NCI-H146 (cell line): Measurements from ENCODE around the gene OSBPL5.

Source experiments
- DNase-seq: peaks from one replicate; lab custom pipeline; 2025; lab: John Stamatoyannopoulos, UW

Gene OSBPL5

DNA sequence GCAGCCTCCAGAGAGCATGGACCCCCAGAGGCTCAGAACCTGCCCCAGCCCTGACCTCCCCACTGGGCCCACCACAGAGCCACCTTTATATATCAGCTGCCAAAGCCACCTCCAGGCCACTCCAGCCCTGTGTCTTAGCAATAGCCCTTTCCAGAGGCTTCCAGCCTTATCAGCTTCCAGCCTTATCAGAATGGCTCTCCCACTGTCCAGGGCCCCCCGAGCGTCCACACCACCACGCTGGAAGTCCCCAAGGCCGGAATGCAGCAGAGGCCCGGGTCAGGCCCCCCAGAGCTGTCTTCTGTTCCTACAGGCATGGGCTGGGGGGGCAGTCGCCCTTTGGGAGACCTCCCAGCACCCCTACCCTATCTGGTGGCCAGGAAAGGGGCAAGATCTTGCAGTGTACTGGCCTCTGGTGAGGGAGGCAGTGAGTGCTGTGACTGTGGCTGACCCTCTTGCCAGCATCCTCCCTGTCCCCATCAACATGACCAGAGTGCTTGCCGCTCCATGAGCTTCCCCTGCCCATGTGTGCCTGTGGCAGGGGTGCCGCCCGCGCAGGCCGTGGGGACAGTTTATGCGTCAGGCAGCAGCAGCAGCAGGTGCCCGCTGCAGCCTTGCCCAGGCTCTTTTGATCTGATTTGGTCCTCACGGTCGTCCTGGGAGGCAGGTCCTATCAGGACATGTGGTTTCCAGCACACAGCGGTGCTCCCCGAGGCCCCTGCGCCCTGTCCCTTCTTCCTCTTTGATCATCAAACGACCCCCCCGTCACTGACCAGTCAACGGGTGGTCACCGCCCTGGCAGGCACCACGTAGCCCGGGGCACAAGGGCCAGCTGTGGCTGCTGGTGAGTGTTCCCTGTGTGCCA is 15.9 kb downstream of the OSBPL5 start:
- DNase-seq, result no peak

DNA sequence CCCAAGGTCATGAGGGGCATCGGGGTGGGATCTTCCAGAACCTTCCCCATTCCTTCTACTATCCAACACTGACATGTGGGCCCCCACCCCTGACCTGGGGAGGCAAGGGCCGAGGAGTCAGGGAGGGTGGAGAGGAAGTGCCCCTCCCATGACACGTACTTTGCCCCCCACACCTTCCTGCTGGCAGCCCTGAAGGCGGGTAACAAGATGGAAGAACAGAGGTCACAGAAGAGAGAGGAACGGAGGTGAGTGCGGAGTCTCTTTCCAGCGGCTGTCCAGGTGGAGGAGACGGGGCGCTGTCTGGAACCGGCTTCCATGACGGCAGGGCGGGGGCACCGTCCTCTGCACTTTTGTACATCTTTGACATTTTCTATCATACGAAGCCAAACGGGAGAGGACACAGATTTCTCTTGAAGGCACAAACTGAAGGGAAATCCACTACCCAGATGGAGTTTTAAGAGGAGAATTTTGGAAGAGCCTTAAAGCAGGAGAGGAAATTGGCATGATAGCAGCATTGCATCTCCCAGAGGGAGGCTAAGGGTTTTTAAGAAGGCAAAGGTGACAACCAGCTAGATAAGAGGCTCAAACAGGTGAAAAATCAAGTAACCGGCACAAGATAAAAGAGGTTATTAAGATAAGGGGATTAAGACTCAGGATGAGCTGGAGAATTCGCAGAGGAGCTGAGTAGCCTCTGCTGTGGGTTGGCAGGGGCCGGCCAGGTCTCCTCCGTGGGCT is 16.7 kb downstream of the OSBPL5 start:
- no peak for DNase-seq

- DNase-seq, result no peak
These were observed 17.5 kb downstream of the OSBPL5 start for GRCh38 chr11:3147626-3148025.

DNA sequence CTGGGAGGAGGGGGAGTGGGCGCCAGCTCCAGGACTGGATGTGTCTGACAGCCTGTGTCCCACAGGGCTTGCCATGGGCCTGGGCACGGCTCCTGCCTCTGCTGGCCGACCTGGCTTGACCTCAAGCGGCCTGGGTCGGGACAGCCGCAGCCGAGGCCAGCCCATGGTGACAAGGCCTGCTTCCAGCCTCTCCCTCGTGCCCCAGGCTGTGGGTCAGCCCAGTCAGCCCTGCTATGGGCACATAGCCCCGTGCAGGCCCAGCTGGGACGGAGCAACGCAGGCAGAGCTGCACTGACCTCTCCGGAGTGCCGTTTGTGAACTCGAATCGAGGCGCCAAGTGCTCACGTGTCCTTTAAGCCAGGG is 17.9 kb downstream of the OSBPL5 start:
- DNase-seq, result no peak

- DNase-seq, result no peak
These were observed 18.4 kb downstream of the OSBPL5 start for GRCh38 chr11:3146612-3147256.

- no peak for DNase-seq
These were observed 19.9 kb downstream of the OSBPL5 start for GRCh38 chr11:3145206-3145520.

- no peak for DNase-seq
These were observed 20.6 kb downstream of the OSBPL5 start for GRCh38 chr11:3144296-3145205.

GRCh38 chr11:3143136-3143880 is 21.8 kb downstream of the OSBPL5 start:
- no peak for DNase-seq

DNA sequence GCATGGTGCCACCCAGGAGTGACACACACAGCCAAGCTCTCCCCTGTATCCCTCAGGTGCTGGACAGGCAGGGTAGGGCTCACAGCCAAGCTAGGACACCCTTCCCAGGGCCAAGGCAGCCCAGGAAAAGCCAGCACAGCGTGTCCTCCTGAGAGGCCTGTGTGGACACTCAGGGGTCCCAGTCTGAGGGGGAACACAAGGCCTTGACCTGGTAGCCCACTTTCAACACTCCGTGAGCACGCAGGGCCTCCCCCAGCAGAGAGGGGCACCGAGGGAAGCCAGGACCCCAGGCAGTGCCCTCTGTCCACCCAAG is 24.9 kb downstream of the OSBPL5 start:
- no peak for DNase-seq

DNA sequence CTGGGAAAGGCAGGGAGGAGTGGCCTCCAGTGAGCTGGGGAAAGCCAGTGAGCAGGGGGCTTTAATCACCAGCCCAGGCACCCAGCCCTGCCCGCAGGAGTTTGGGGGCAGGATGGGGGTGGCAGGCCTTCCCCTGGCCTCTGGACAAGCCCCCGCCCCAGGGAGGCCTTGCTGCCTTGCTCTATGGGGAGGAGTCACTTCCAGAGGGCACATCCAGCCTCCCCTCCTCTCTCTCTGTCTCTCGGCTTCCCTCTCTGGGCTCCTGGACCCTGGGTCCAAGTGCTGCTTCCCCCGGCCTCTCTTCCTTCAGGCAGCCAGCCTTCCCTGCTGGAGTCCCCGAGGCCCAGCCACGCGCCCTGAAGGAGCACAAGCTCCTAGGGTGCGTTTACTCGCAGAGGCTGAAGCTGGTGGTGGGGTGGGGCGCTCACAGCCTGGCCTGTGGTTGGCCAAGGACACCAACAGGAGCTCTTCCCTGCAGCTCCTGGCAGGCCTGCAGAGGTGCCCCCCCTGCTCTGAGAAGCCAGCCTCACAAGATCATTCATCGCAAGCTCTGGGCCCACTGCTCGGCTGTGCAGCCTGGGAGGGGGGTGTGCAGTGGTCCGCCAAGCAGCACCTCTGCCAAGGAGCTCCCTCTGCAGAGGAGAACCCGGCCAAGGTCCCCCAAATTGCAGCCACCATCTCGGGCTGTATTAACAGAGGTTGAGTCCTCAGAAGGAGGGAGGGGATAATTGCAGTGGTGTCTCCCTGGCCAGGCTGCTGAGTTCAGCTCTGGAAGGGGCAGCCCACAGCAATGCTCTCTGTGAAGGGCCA is 25.4 kb downstream of the OSBPL5 start:
- no peak for DNase-seq

DNA sequence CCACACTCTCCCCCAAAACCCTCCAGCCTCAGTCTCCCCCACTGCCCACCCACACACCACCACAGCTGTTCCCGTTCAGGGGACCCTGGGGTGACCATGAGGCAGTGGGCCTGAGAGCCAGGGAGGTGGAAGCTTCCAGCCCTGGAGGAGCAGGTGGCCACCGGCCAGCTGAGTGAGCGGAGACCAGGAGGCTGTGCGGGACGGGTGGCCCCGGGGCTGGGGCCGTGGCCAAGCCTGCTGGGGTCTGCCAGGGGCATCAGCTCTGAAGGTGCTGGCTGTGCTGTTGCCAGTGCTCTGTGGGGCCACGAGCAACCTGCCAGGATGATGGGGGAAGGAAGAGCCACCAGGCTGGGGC is 26.0 kb downstream of the OSBPL5 start:
- no peak for DNase-seq

GRCh38 chr11:3138178-3139085 is 26.7 kb downstream of the OSBPL5 start:
- DNase-seq, result no peak

- no peak for DNase-seq
These were observed 27.5 kb downstream of the OSBPL5 start for GRCh38 chr11:3137486-3138177.

DNA sequence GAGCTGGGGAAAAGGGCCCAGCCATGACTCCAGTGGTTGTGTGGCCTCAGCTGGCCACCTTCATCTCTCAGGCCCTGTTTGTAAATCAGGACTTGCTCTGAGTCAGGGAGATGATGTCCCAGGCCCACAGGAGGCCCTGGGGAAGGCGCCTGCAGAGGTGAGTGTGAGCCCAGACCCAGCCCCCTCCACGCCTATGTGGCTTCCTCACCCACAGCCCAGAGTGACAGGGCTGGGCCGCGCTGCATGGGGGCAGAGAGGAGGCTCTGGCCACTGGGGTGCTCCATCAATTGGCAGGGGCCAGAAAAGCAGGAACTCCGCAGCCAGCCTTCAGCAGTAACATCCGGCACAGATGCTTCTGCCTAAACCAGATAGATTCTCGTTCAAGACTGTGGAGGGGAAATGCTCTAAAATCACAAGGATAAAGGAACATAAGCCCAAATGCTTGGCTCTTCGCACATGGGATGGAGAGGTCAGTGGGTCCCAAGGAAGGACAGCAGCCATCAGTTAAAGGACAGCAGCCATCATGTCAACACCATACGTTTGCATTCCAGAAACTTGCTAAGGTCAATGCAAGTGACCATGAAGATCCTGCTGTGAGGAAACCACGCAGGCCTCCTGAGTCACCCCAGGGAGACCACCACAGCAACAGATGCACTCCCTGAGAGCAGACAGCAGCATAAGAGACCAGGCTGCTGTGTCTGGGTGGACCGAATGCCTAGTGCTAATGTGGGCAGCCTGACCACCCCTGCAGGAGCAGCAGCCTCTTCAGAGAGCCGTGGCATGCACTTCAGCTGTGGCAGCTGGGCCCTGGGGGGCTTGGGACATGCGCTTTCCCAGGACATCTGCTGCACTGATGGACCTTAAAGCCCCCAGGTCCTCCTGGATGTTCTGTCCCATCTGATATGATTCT is 28.3 kb downstream of the OSBPL5 start:
- no peak for DNase-seq

DNA sequence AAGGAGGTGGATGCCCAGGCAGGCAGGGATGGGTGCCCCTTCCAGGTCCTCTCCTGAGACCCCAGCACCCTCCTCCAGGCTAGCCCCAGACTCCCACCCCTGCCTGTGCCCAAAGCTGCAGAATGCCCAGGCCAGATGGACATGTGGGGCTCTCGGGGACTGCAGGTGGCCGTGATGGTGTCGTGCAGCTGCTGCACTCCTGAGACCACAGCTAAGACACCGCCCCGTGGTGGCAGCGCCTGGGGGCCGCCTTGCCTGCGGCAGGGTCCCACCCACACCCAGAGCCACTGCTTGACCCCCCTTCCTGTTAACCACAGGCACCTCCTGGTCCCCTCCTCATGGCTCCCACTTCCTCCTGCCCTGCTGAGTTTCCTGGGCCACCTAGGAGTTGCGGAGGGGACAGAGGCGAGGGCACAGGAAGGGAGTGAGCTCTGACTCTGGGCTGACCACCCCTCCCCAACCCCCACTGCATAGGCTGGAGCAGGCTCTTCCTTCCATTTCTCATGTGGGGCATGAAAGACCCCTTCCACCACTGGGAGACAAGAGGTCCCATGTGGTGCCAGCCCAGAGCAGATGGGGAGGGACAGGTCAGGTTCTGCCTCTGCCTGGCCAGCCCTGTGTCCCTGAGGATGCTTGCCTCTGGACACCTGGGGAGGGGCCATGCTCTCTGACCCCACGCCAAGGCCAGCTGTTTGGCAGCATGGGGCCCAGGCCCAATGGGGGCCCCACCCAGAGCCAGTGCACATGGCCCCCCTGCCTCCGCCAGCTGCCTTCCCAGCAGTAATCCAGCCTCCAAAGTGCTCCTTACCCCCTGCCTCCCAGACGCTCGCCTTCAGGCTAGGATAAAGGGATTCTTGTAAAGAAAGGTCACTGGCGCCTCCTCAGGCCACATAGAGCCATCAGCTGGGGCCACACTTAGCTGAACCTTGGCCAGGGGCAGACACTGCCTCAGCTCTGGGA is 29.3 kb downstream of the OSBPL5 start:
- no peak for DNase-seq

DNA sequence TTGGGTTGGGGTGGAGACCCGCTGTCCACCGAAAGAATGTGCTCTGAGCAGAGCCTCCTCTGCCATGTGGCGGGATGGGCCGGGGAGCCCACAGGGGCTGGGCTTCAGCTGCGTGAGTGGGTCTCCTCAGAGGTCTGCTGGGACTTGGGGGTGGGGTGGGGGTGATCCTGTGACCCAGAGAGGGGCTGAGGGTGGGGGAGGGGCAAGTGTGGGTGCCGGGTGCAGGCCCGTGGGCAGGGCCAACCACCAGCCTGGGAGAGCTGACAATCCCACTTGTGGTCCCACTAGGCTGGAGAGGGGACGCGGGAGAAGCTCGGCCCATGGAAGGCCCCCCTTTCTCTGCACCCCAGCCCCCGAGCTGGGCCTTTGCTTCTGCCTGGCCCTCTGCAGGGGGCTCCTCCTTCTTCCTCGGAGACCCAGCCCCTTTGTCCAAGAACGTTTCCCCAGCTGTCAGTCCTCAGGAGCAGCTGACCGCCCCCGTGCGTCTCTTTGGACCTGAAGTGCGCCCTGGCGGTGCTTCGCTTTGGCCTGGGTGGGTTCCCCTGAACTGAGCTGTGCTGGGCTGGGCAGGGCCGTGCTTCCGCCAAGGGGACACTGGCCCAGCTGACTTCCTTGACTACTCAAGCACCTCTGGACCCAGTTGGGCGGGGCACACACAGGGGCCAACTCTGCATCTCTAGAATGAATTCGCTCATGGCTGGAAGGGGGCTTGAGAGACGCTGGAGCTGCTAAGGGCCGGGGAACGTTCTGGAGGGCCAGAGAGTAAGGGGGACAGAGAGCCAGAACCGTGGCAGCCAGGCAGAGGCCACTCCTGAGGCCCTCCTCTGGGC is 30.2 kb downstream of the OSBPL5 start:
- no peak for DNase-seq
